ENCODE results near the gene CCDC17.

- TF ChIP-seq CTCF (IDR thresholded peaks at IDR 0.05; ENCODE audit: poor library complexity) (no peak), EZH2 (IDR thresholded peaks at IDR 0.05; ENCODE audit: borderline replicate concordance) (no peak), EZH2phosphoT487 (IDR thresholded peaks at IDR 0.05; ENCODE audit: low read depth, severe bottlenecking, unreplicated experiment) (no peak)
Measured at GRCh38 chr1:45612941-45613579, 10.8 kb downstream of the CCDC17 start.

All from hepatocyte (in vitro differentiated cells).